ENCODE measurements around the gene PAM.

GRCh38 chr5:102893942-102894341 lies 138.8 kb downstream of the PAM start:
- no peak for TF ChIP-seq CTCF (conservative IDR thresholded peaks at IDR 0.05; ENCODE audit: low read length)
- TF ChIP-seq EZH2phosphoT487 (IDR thresholded peaks at IDR 0.05; ENCODE audit: borderline replicate concordance, low read depth, low read length) = no peak

All from OCI-LY7 (cell line).